GM12878 (cell line): ENCODE measurements around the gene ENOX1. TPM values are rescaled to one million over a fixed set of nuclear protein-coding genes. Genes with fewer than 3 reads are reported as not detected.

Experiments used
- BACH1 ChIP-seq: fragments of 450-650 bp; IDR thresholded peaks from 2 replicates; pipeline ENCODE4 v1.6.1; 2017; ENCODE audit warnings: mild to moderate bottlenecking, borderline replicate concordance
- CBX5 ChIP-seq: sonication (generic); IDR thresholded peaks from 2 replicates; pipeline ENCODE4 v1.6.1; 2016; ENCODE audit warnings: low read depth, moderate library complexity, mild to moderate bottlenecking, inconsistent platforms
- CHD2 ChIP-seq: IDR thresholded peaks from 2 replicates; pipeline ENCODE4 v1.6.1; 2011; ENCODE audit warnings: low read depth, low read length, improper control_type of control experiment, borderline replicate concordance
- EP300 ChIP-seq, 2 experiments: fragments of 150-350 bp in 1 of 2; IDR thresholded peaks; 2 replicates each; pipeline ENCODE4 v1.6.1; 2011 to 2012; ENCODE audit warnings: low read depth in 2 of 2, low read length in 2 of 2, borderline replicate concordance in 1 of 2, improper control_type of control experiment in 1 of 2, inconsistent platforms in 1 of 2; ENCODE audit not compliant: control insufficient read depth in 1 of 2
- IKZF1 ChIP-seq: fragments of 450-650 bp; conservative IDR thresholded peaks from 2 replicates; pipeline ENCODE4 v1.6.1; 2017; ENCODE audit warnings: antibody characterized with exemption, mild to moderate bottlenecking
- PAX5 ChIP-seq: IDR thresholded peaks from 2 replicates; pipeline ENCODE4 v1.6.1; 2011; ENCODE audit warnings: low read depth, low read length, borderline replicate concordance
- RFX5 ChIP-seq: IDR thresholded peaks from 2 replicates; pipeline ENCODE4 v1.6.1; 2011; ENCODE audit warnings: low read depth, low read length, improper control_type of control experiment
- SMC3 ChIP-seq: IDR thresholded peaks from 2 replicates; pipeline ENCODE4 v1.6.1; 2011; ENCODE audit warnings: low read length, improper control_type of control experiment, borderline replicate concordance
- TBL1XR1 ChIP-seq: IDR thresholded peaks from 2 replicates; pipeline ENCODE4 v1.6.1; 2012; ENCODE audit warnings: low read depth, low read length, improper control_type of control experiment
- polyA plus RNA-seq, 11 experiments: library from polyadenylated mRNA; depleted of rRNA in 4 of 11; unstranded in 6 of 11; stranded (reverse) in 5 of 11; fragments of >200 nt; fragmentation: Nextera tagmentation in 4 of 11; fragmentation: Illumina TruSeq in 1 of 11; extraction: Ambion mirVana in 4 of 11; extraction: Trizol in 1 of 11; gene quantifications; 1 replicate in 1 of 11; 2 replicates in 10 of 11; pipeline versions ENCODE4 v1.2.1 to v1.2.3, GENCODE V29; 2011 to 2016; ENCODE audit warnings: inconsistent platforms in 2 of 11, missing spikeins in 2 of 11, low read depth in 1 of 11
- total RNA-seq, 4 experiments: library from RNA; depleted of rRNA in 3 of 4; stranded (reverse); fragments of >200 nt in 3 of 4; fragmentation: Illumina TruSeq in 1 of 4; extraction: Trizol in 1 of 4; gene quantifications; 2 replicates each; pipeline versions ENCODE4 v1.2.1 to v1.2.3, GENCODE V29; 2013 to 2021
- TF ChIP-seq, protein P1 (sequence below): fragments of 450-650 bp; IDR thresholded peaks from 2 replicates; pipeline ENCODE4 v1.6.1; 2017; ENCODE audit warnings: borderline replicate concordance
- TF ChIP-seq, protein P2 (sequence below): fragments of 450-650 bp; formaldehyde crosslinking; IDR thresholded peaks from 2 replicates; pipeline ENCODE4 v1.4.0; 2020; ENCODE audit warnings: mild to moderate bottlenecking, moderate library complexity
- TF ChIP-seq, protein P3 (sequence below): fragments of 150-350 bp; IDR thresholded peaks from 2 replicates; pipeline ENCODE4 v1.6.1; 2016; ENCODE audit warnings: low read depth, low read length

Gene ENOX1
- total and polyA plus RNA-seq, 10 of the 15 experiments (the other 5 are each of a cell fraction or from before 2014, with no cell fraction given): 0.11 to 0.26 (median 0.15) TPM

DNA sequence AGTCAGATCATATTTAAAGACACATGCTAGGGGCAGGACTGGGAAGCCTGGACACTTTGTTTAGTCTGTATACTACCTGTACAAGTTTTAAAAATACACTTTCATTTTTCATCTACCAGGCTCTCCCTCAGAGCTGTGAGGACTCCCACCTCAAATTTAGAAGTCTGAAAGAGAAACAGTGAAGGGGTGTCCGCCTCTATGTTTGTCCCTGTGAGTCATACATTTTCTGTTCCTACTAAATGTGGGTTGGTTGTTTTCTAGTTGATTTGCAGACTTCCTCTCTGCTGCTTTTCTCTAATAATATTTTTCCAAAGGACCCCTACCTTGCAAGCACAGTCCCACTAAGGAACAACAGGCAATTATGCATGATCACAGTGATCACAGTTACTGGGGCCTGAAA, 110.5 kb downstream of the ENOX1 start (continued):
- peak; percentile 30; the same call in 1 of the 2 replicates for TF ChIP-seq TBL1XR1
- no peak for TF ChIP-seq CHD2
- TF ChIP-seq, protein P1, sequence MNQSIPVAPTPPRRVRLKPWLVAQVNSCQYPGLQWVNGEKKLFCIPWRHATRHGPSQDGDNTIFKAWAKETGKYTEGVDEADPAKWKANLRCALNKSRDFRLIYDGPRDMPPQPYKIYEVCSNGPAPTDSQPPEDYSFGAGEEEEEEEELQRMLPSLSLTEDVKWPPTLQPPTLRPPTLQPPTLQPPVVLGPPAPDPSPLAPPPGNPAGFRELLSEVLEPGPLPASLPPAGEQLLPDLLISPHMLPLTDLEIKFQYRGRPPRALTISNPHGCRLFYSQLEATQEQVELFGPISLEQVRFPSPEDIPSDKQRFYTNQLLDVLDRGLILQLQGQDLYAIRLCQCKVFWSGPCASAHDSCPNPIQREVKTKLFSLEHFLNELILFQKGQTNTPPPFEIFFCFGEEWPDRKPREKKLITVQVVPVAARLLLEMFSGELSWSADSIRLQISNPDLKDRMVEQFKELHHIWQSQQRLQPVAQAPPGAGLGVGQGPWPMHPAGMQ: no peak
- no peak for TF ChIP-seq RFX5
- TF ChIP-seq, protein P2, sequence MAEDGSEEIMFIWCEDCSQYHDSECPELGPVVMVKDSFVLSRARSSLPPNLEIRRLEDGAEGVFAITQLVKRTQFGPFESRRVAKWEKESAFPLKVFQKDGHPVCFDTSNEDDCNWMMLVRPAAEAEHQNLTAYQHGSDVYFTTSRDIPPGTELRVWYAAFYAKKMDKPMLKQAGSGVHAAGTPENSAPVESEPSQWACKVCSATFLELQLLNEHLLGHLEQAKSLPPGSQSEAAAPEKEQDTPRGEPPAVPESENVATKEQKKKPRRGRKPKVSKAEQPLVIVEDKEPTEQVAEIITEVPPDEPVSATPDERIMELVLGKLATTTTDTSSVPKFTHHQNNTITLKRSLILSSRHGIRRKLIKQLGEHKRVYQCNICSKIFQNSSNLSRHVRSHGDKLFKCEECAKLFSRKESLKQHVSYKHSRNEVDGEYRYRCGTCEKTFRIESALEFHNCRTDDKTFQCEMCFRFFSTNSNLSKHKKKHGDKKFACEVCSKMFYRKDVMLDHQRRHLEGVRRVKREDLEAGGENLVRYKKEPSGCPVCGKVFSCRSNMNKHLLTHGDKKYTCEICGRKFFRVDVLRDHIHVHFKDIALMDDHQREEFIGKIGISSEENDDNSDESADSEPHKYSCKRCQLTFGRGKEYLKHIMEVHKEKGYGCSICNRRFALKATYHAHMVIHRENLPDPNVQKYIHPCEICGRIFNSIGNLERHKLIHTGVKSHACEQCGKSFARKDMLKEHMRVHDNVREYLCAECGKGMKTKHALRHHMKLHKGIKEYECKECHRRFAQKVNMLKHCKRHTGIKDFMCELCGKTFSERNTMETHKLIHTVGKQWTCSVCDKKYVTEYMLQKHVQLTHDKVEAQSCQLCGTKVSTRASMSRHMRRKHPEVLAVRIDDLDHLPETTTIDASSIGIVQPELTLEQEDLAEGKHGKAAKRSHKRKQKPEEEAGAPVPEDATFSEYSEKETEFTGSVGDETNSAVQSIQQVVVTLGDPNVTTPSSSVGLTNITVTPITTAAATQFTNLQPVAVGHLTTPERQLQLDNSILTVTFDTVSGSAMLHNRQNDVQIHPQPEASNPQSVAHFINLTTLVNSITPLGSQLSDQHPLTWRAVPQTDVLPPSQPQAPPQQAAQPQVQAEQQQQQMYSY (CRISPR knock-in tag): no peak
- TF ChIP-seq, protein P3, sequence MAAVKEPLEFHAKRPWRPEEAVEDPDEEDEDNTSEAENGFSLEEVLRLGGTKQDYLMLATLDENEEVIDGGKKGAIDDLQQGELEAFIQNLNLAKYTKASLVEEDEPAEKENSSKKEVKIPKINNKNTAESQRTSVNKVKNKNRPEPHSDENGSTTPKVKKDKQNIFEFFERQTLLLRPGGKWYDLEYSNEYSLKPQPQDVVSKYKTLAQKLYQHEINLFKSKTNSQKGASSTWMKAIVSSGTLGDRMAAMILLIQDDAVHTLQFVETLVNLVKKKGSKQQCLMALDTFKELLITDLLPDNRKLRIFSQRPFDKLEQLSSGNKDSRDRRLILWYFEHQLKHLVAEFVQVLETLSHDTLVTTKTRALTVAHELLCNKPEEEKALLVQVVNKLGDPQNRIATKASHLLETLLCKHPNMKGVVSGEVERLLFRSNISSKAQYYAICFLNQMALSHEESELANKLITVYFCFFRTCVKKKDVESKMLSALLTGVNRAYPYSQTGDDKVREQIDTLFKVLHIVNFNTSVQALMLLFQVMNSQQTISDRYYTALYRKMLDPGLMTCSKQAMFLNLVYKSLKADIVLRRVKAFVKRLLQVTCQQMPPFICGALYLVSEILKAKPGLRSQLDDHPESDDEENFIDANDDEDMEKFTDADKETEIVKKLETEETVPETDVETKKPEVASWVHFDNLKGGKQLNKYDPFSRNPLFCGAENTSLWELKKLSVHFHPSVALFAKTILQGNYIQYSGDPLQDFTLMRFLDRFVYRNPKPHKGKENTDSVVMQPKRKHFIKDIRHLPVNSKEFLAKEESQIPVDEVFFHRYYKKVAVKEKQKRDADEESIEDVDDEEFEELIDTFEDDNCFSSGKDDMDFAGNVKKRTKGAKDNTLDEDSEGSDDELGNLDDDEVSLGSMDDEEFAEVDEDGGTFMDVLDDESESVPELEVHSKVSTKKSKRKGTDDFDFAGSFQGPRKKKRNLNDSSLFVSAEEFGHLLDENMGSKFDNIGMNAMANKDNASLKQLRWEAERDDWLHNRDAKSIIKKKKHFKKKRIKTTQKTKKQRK: no peak
- TF ChIP-seq SMC3: no peak
- no peak for TF ChIP-seq EP300 (IDR thresholded peaks at IDR 0.05; ENCODE audit: borderline replicate concordance in 1 of 2, control insufficient read depth in 1 of 2, low read depth in 2 of 2, low read length in 2 of 2)
- TF ChIP-seq PAX5: no peak
- TF ChIP-seq CBX5: 0 out of 2 replicates have a peak, but pooled peaks have one; percentile 55
- no peak for TF ChIP-seq BACH1
- no peak for TF ChIP-seq IKZF1
